K562 (cell line): ENCODE results near the gene DMD. TPM values are rescaled to one million over a fixed set of nuclear protein-coding genes. Genes with fewer than 3 reads are reported as not detected.

ENCODE experiments used
- ATAC-seq: fragments of 200-7000 bp; cut with Tn5 transposase; 3 replicates; pipeline ENCODE4 v1.9.1; 2020; ENCODE audit warnings: moderate library complexity
- BruUV-seq: library from RNA; stranded (reverse); fragments of 400-500 nt; replicated peaks from 2 replicates; lab custom pipeline; 2021; lab: Mats Ljungman, UMichigan
- CTCF ChIA-PET: fragments of 300-600 bp; formaldehyde crosslinking; extraction: SDS; loops from one replicate; lab custom pipeline; 2021; ENCODE audit warnings: low intra/inter-chr PET ratio; lab: Yijun Ruan, JAX
- POLR2A ChIA-PET: fragments of 300-600, 350-650 bp; sonication (Branson Sonifier 250); formaldehyde crosslinking; extraction: SDS; loops from one replicate; lab custom pipeline; 2021; ENCODE audit warnings: antibody characterized with exemption, inconsistent platforms; lab: Yijun Ruan, JAX
- DNase-seq, 4 experiments: peaks; one replicate each; pipeline versions ENCODE4 v3.0.0 to v3.0.0-alpha.2; 2011 to 2018; ENCODE audit warnings: low spot score in 3 of 4, mixed read lengths in 3 of 4; ENCODE audit errors: extremely low read depth in 1 of 4
- FAIRE-seq: peaks from 2 replicates; lab custom pipeline; 2011; peaks lifted over from hg19 to GRCh38; lab: Jason Lieb, UNC
- H2AFZ ChIP-seq: 2 replicates; pipeline ENCODE4 v1.6.0; 2011; ENCODE audit warnings: low read depth, low read length, control low read depth, inconsistent platforms
- H3K27ac ChIP-seq: fragments of 200-600 bp; 3 replicates; pipeline ENCODE4 v1.8.0; 2011; ENCODE audit warnings: low read depth, mild to moderate bottlenecking, control low read depth, inconsistent platforms, low read length, moderate library complexity, mixed read lengths; ENCODE audit errors: extremely low read depth
- H3K27me3 ChIP-seq, 2 experiments: fragments of 300-600 bp in 1 of 2; 2 replicates in 1 of 2; 3 replicates in 1 of 2; pipeline versions ENCODE4 v1.6.0 to v1.8.0; 2011; ENCODE audit warnings: inconsistent platforms in 2 of 2, low read length in 2 of 2, mild to moderate bottlenecking in 1 of 2, mixed read lengths in 1 of 2, moderate library complexity in 1 of 2; ENCODE audit not compliant: control insufficient read depth in 2 of 2, insufficient read depth in 2 of 2
- H3K36me3 ChIP-seq: fragments of 300-600 bp; 3 replicates; pipeline ENCODE4 v1.8.0; 2011; ENCODE audit warnings: mild to moderate bottlenecking, low read length, inconsistent platforms; ENCODE audit not compliant: control insufficient read depth, insufficient read depth
- H3K4me1 ChIP-seq, 2 experiments: fragments of 200-600 bp in 1 of 2; replicated peaks in 1 of 2; 2 replicates in 1 of 2; 3 replicates in 1 of 2; pipeline versions ENCODE4 v1.5.1 to v1.8.0; 2011; ENCODE audit warnings: inconsistent platforms in 2 of 2, low read length in 2 of 2, mild to moderate bottlenecking in 1 of 2, mixed read lengths in 1 of 2, moderate library complexity in 1 of 2; ENCODE audit not compliant: control insufficient read depth in 2 of 2, insufficient read depth in 2 of 2
- H3K4me2 ChIP-seq: 2 replicates; pipeline ENCODE4 v1.6.1; 2011; ENCODE audit warnings: low read length, control low read depth, inconsistent platforms, mixed read lengths; ENCODE audit not compliant: insufficient read depth
- H3K4me3 ChIP-seq: fragments of 200-600 bp; sonication (generic), shearing (Covaris generic); 2 replicates; pipeline ENCODE4 v1.5.1; 2016; ENCODE audit warnings: control low read depth, inconsistent platforms
- H3K79me2 ChIP-seq: fragments of 200-600 bp; 3 replicates; pipeline ENCODE4 v1.8.0; 2011; ENCODE audit warnings: low read length, inconsistent platforms; ENCODE audit not compliant: control insufficient read depth, insufficient read depth
- H3K9ac ChIP-seq, 2 experiments: 2 replicates each; pipeline versions ENCODE4 v1.6.0 to v1.6.1; 2011; ENCODE audit warnings: low read depth in 2 of 2, low read length in 2 of 2, control low read depth in 1 of 2, inconsistent platforms in 1 of 2, mild to moderate bottlenecking in 1 of 2, mixed read lengths in 1 of 2; ENCODE audit not compliant: insufficient read depth in 1 of 2
- H3K9me1 ChIP-seq: one replicate; pipeline ENCODE4 v1.6.0; 2011; ENCODE audit warnings: inconsistent platforms, mild to moderate bottlenecking, low read length, moderate library complexity; ENCODE audit not compliant: control insufficient read depth, insufficient read depth
- H3K9me3 ChIP-seq: replicated peaks from 2 replicates; pipeline ENCODE4 v1.5.1; 2011; ENCODE audit warnings: low read depth, low read length, inconsistent platforms; ENCODE audit not compliant: control insufficient read depth, insufficient read depth
- H4K20me1 ChIP-seq: replicated peaks from 2 replicates; pipeline ENCODE4 v1.6.1; 2011; ENCODE audit warnings: low read length, inconsistent platforms, mixed read lengths; ENCODE audit not compliant: control insufficient read depth, insufficient read depth
- ARHGAP35 ChIP-seq: fragments of 450-650 bp; IDR thresholded peaks from 2 replicates; pipeline ENCODE4 v1.6.1; 2018; ENCODE audit not compliant: partially characterized antibody
- MAZ ChIP-seq, 2 experiments: fragments of 450-650 bp in 1 of 2; sonication (generic) in 1 of 2; formaldehyde crosslinking; IDR thresholded peaks in 1 of 2; conservative IDR thresholded peaks in 1 of 2; 2 replicates each; pipeline versions ENCODE4 v1.4.0 to v1.5.0; 2020; ENCODE audit warnings: mild to moderate bottlenecking in 1 of 2, missing genetic modification reagents in 1 of 2
- MEF2D ChIP-seq: conservative IDR thresholded peaks from 2 replicates; pipeline ENCODE4 v1.6.1; 2016; ENCODE audit warnings: low read depth, missing genetic modification characterization, missing compliant biosample characterization
- PRPF4 ChIP-seq: fragments of 200-400 bp; formaldehyde crosslinking; IDR thresholded peaks from one replicate; pipeline ENCODE4 v1.6.1; 2017; ENCODE audit warnings: low read length, low read depth, mild to moderate bottlenecking; ENCODE audit not compliant: insufficient read depth, poor library complexity, severe bottlenecking
- SIX5 ChIP-seq, 2 experiments: IDR thresholded peaks; 2 replicates each; pipeline ENCODE4 v1.6.1; 2011; ENCODE audit warnings: low read length in 2 of 2, borderline replicate concordance in 1 of 2, low read depth in 1 of 2, mild to moderate bottlenecking in 1 of 2, moderate library complexity in 1 of 2; ENCODE audit not compliant: insufficient read depth in 1 of 2
- TARDBP ChIP-seq: fragments of 450-650 bp; IDR thresholded peaks from 2 replicates; pipeline ENCODE4 v1.6.1; 2016
- ZFP1 ChIP-seq: fragments of 450-650 bp; formaldehyde crosslinking; IDR thresholded peaks from 2 replicates; pipeline ENCODE4 v1.4.0; 2020; ENCODE audit warnings: mild to moderate bottlenecking, mixed read lengths
- ZKSCAN1 ChIP-seq: fragments of 150-350 bp; IDR thresholded peaks from 2 replicates; pipeline ENCODE4 v1.6.1; 2016; ENCODE audit warnings: low read depth, low read length
- ZNF140 ChIP-seq: fragments of 250-450 bp; sonication (Bioruptor Pico); IDR thresholded peaks from 2 replicates; pipeline ENCODE4 v1.8.0; 2021; ENCODE audit warnings: moderate library complexity, mild to moderate bottlenecking, inconsistent platforms
- ZZZ3 ChIP-seq: fragments of 450-650 bp; IDR thresholded peaks from 2 replicates; pipeline ENCODE4 v1.6.1; 2016; ENCODE audit warnings: antibody characterized with exemption, mild to moderate bottlenecking, moderate library complexity
- WGBS: fragments of 100-300 bp; shearing (Covaris generic); methylation state at CpG from one replicate; pipeline ENCODE4 v1.1.6; 2016; ENCODE audit warnings: low coverage, mixed read lengths; ENCODE audit not compliant: insufficient coverage; ENCODE audit errors: missing lambda C conversion rate; 5-methylcytosine and 5-hydroxymethylcytosine counted together
- in situ Hi-C: fragments of 300-500 bp; cut with MboI; formaldehyde crosslinking; loops from 4 replicates; pipeline ENCODE4 v1.15.0; 2018; ENCODE audit warnings: inconsistent platforms, mixed read lengths
- intact Hi-C: fragments of 100-400 bp; cut with micrococcal nuclease; formaldehyde crosslinking; loops from 2 replicates; pipeline ENCODE4 v1.14.2; 2022
- polyA plus RNA-seq, 8 experiments: library from polyadenylated mRNA; depleted of rRNA in 4 of 8; stranded (reverse) in 5 of 8; unstranded in 3 of 8; fragments of >200 nt; fragmentation: Nextera tagmentation in 2 of 8; fragmentation: Illumina TruSeq in 1 of 8; extraction: Ambion mirVana in 2 of 8; extraction: Trizol in 1 of 8; gene quantifications; 2 replicates each; pipeline versions ENCODE4 v1.2.1 to v1.2.3, GENCODE V29; 2011 to 2014; ENCODE audit warnings: inconsistent platforms in 1 of 8, missing spikeins in 1 of 8
- total RNA-seq, 7 experiments: library from RNA; depleted of rRNA in 6 of 7; stranded (reverse); fragments of >200 nt in 6 of 7; fragmentation: Illumina TruSeq in 2 of 7; extraction: Trizol in 2 of 7; gene quantifications; 2 replicates each; pipeline versions ENCODE4 v1.2.1 to v1.2.3, GENCODE V29; 2011 to 2021; ENCODE audit warnings: low replicate concordance in 1 of 7
- TF ChIP-seq, protein P1 (sequence below): sonication (generic); formaldehyde crosslinking; IDR thresholded peaks from 2 replicates; pipeline ENCODE4 v1.8.1; 2023; ENCODE audit warnings: mild to moderate bottlenecking, missing genetic modification reagents
- TF ChIP-seq, protein P2 (sequence below), 2 experiments: fragments of 450-650 bp; IDR thresholded peaks; 2 replicates each; pipeline ENCODE4 v1.6.1; 2018; ENCODE audit warnings: mild to moderate bottlenecking in 2 of 2, low read depth in 1 of 2; ENCODE audit not compliant: partially characterized antibody in 2 of 2
- TF ChIP-seq, protein P3 (sequence below): fragments of 450-650 bp; IDR thresholded peaks from 2 replicates; pipeline ENCODE4 v1.6.1; 2017; ENCODE audit warnings: mild to moderate bottlenecking, moderate library complexity

The DMD gene
- total and polyA plus RNA-seq, 9 of the 15 experiments (the other 6 are each of a cell fraction or from before 2014, with no cell fraction given) = 3.8 to 20.4 (median 11.4) TPM

DNA sequence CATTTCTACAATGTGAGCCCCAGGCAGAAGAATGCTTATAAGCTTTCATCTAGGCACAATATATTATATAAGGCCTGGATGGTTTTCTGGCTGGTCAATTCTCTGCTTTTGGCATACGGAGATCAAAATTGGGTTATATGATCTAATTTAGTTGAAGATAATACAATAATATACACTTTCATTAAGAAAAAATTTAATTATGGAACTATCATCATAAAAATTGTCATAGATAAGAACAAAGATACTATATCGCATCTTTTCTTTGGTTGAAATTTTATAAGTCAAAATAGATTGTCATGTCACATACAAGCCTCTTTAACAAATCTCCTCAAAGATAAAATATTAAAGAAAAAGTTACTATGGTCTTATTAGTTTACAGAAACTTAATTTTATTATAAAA lies 17.1 kb downstream of the DMD start:
- H3K9me3 ChIP-seq = no peaks in the 10 kb centered on the region
- BruUV-seq = no TSS peak
- ChIA-PET CTCF (no interaction called here), POLR2A (no interaction called here)
- H4K20me1 ChIP-seq = no peaks in the 10 kb centered on the region
- H3K9me1 ChIP-seq = no peaks in the 10 kb centered on the region
- no peak overlapping the region for H3K9ac ChIP-seq
- no peaks in the 10 kb centered on the region for H3K27me3 ChIP-seq
- DNase-seq (no peak), ATAC-seq (no peak), FAIRE-seq (no peak)
- H3K36me3 ChIP-seq = no peaks in the 10 kb centered on the region
- H3K4me3 ChIP-seq = no peak overlapping the region
- H3K79me2 ChIP-seq = no peaks in the 10 kb centered on the region
- WGBS = 0% methylated on average over 2 of the region's 2 CpGs
- no peak for TF ChIP-seq ZKSCAN1
- TF ChIP-seq SIX5 (IDR thresholded peaks at IDR 0.05; ENCODE audit: borderline replicate concordance in 1 of 2, insufficient read depth in 1 of 2, low read depth in 1 of 2, low read length in 2 of 2) = no peak
- no peak for TF ChIP-seq ZFP1
- TF ChIP-seq, protein P1, sequence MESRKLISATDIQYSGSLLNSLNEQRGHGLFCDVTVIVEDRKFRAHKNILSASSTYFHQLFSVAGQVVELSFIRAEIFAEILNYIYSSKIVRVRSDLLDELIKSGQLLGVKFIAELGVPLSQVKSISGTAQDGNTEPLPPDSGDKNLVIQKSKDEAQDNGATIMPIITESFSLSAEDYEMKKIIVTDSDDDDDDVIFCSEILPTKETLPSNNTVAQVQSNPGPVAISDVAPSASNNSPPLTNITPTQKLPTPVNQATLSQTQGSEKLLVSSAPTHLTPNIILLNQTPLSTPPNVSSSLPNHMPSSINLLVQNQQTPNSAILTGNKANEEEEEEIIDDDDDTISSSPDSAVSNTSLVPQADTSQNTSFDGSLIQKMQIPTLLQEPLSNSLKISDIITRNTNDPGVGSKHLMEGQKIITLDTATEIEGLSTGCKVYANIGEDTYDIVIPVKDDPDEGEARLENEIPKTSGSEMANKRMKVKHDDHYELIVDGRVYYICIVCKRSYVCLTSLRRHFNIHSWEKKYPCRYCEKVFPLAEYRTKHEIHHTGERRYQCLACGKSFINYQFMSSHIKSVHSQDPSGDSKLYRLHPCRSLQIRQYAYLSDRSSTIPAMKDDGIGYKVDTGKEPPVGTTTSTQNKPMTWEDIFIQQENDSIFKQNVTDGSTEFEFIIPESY = no peak
- TF ChIP-seq, protein P2, sequence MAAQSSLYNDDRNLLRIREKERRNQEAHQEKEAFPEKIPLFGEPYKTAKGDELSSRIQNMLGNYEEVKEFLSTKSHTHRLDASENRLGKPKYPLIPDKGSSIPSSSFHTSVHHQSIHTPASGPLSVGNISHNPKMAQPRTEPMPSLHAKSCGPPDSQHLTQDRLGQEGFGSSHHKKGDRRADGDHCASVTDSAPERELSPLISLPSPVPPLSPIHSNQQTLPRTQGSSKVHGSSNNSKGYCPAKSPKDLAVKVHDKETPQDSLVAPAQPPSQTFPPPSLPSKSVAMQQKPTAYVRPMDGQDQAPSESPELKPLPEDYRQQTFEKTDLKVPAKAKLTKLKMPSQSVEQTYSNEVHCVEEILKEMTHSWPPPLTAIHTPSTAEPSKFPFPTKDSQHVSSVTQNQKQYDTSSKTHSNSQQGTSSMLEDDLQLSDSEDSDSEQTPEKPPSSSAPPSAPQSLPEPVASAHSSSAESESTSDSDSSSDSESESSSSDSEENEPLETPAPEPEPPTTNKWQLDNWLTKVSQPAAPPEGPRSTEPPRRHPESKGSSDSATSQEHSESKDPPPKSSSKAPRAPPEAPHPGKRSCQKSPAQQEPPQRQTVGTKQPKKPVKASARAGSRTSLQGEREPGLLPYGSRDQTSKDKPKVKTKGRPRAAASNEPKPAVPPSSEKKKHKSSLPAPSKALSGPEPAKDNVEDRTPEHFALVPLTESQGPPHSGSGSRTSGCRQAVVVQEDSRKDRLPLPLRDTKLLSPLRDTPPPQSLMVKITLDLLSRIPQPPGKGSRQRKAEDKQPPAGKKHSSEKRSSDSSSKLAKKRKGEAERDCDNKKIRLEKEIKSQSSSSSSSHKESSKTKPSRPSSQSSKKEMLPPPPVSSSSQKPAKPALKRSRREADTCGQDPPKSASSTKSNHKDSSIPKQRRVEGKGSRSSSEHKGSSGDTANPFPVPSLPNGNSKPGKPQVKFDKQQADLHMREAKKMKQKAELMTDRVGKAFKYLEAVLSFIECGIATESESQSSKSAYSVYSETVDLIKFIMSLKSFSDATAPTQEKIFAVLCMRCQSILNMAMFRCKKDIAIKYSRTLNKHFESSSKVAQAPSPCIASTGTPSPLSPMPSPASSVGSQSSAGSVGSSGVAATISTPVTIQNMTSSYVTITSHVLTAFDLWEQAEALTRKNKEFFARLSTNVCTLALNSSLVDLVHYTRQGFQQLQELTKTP (IDR thresholded peaks at IDR 0.05; ENCODE audit: low read depth in 1 of 2, partially characterized antibody in 2 of 2) = no peak
- no peak for TF ChIP-seq ZZZ3
- TF ChIP-seq MAZ (CRISPR knock-in tag; conservative IDR thresholded peaks at IDR 0.05 in 1 of 2, IDR thresholded peaks at IDR 0.05 in 1 of 2) = no peak
- TF ChIP-seq PRPF4 = no peak
- no peak for TF ChIP-seq ZNF140 (CRISPR knock-in tag)
- no peak for TF ChIP-seq MEF2D (tag)
- no peak for TF ChIP-seq TARDBP
- no peak for TF ChIP-seq ARHGAP35
- TF ChIP-seq, protein P3, sequence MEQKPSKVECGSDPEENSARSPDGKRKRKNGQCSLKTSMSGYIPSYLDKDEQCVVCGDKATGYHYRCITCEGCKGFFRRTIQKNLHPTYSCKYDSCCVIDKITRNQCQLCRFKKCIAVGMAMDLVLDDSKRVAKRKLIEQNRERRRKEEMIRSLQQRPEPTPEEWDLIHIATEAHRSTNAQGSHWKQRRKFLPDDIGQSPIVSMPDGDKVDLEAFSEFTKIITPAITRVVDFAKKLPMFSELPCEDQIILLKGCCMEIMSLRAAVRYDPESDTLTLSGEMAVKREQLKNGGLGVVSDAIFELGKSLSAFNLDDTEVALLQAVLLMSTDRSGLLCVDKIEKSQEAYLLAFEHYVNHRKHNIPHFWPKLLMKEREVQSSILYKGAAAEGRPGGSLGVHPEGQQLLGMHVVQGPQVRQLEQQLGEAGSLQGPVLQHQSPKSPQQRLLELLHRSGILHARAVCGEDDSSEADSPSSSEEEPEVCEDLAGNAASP = no peak
- intact Hi-C loops (no loop called here), in situ Hi-C loops (no loop called here)
- no peak overlapping the region for H3K4me2 ChIP-seq
- no peaks in the 10 kb centered on the region for H3K4me1 ChIP-seq
- H3K27ac ChIP-seq = no peak overlapping the region
- H2AFZ ChIP-seq = no peak overlapping the region
